ENCODE measurements around the gene SPATA4.

DNA sequence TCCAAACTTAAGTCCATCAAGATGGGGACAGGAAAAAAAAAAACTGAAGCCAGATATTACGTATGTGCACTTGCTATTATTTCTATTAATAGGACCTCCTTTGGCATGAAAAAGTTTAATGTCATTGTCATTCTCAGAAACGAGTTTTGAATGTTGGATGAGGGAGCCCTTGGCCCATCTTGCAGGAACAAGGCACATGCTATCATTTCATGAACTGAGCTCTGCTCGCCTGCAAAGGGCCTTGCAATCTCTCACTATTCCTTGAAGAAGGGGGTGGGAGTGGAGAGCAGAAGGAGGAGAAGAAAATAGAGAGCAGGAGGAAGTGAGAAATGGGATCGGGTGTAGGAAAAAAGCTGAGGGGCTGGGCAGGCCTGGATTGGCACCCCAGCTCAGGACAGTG, 34.3 kb upstream of the SPATA4 start:
- no peak for TF ChIP-seq POLR2A (IDR thresholded peaks at IDR 0.05)
- TF ChIP-seq, protein P1, sequence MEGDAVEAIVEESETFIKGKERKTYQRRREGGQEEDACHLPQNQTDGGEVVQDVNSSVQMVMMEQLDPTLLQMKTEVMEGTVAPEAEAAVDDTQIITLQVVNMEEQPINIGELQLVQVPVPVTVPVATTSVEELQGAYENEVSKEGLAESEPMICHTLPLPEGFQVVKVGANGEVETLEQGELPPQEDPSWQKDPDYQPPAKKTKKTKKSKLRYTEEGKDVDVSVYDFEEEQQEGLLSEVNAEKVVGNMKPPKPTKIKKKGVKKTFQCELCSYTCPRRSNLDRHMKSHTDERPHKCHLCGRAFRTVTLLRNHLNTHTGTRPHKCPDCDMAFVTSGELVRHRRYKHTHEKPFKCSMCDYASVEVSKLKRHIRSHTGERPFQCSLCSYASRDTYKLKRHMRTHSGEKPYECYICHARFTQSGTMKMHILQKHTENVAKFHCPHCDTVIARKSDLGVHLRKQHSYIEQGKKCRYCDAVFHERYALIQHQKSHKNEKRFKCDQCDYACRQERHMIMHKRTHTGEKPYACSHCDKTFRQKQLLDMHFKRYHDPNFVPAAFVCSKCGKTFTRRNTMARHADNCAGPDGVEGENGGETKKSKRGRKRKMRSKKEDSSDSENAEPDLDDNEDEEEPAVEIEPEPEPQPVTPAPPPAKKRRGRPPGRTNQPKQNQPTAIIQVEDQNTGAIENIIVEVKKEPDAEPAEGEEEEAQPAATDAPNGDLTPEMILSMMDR (IDR thresholded peaks at IDR 0.05), result no peak

Data from right lobe of liver (tissue), 4 donors.